Transverse colon (tissue), 4 donors: ENCODE data around the gene RAD51D. TPM values are rescaled to one million over a fixed set of nuclear protein-coding genes. Genes with fewer than 3 reads are reported as not detected.
A peak's percentile ranks its signal among the peaks of the same experiment; 100 is the strongest.

ENCODE experiments used
- DNase-seq: peaks from one replicate; pipeline ENCODE4 v3.0.0-alpha.2; 2019
- H3K27ac ChIP-seq, 4 donors: fragments of 200-600 bp; sonication (generic); 2 replicates each; pipeline ENCODE4 v1.5.1; 2016 to 2018; ENCODE audit warnings: inconsistent platforms in 4 of 4
- H3K27me3 ChIP-seq: fragments of 200-600 bp; sonication (generic); 2 replicates; pipeline ENCODE4 v1.5.1; 2017; ENCODE audit warnings: inconsistent platforms
- H3K36me3 ChIP-seq, 4 donors: fragments of 200-600 bp; sonication (generic); 2 replicates each; pipeline ENCODE4 v1.5.1; 2017 to 2019; ENCODE audit warnings: inconsistent platforms in 4 of 4
- H3K4me1 ChIP-seq, 4 donors: fragments of 200-600 bp; sonication (generic); 2 replicates each; pipeline ENCODE4 v1.5.1; 2017 to 2020; ENCODE audit warnings: inconsistent platforms in 4 of 4
- H3K4me3 ChIP-seq, 4 donors: fragments of 200-600 bp; sonication (generic); 1 replicate in 1 of 4; 2 replicates in 3 of 4; pipeline versions ENCODE4 v1.5.1 to v1.6.1; 2017 to 2019; ENCODE audit warnings: inconsistent platforms in 4 of 4
- H3K9me3 ChIP-seq, 2 donors: fragments of 200-600 bp; sonication (generic); 2 replicates each; pipeline ENCODE4 v1.5.1; 2017 to 2019; ENCODE audit warnings: inconsistent platforms in 2 of 2
- CTCF ChIP-seq, 5 experiments: fragments of 200-600 bp in 3 of 5; fragments of 450-650 bp in 2 of 5; sonication (generic) in 3 of 5; IDR thresholded peaks; 1 replicate in 2 of 5; 2 replicates in 3 of 5; pipeline ENCODE4 v1.5.1; 2016 to 2017; ENCODE audit warnings: antibody characterized with exemption in 5 of 5, inconsistent platforms in 3 of 5, mild to moderate bottlenecking in 2 of 5, moderate library complexity in 1 of 5
- EP300 ChIP-seq: sonication (generic); formaldehyde crosslinking; IDR thresholded peaks from one replicate; pipeline ENCODE4 v1.6.1; 2017; ENCODE audit warnings: antibody characterized with exemption, low read depth
- POLR2A ChIP-seq: fragments of 450-650 bp; IDR thresholded peaks from one replicate; pipeline ENCODE4 v1.6.1; 2016; ENCODE audit warnings: antibody characterized with exemption, mild to moderate bottlenecking, moderate library complexity
- POLR2AphosphoS5 ChIP-seq, 3 donors: sonication (generic); formaldehyde crosslinking; IDR thresholded peaks; one replicate each; pipeline ENCODE4 v1.6.1; 2016; ENCODE audit warnings: antibody characterized with exemption in 3 of 3
- WGBS, 2 donors: methylation state at CpG; one replicate each; pipeline ENCODE4 v1.1.5; 2018; ENCODE audit warnings: low coverage in 1 of 2; 5-methylcytosine and 5-hydroxymethylcytosine counted together
- in situ Hi-C, 4 donors: fragments of 200-750 bp; cut with MboI; loops; one replicate each; pipeline versions ENCODE4 v1.15.0 to v1.15.1; 2017; ENCODE audit warnings: low sequenced_read_pairs in 3 of 4, low pct_ligation_motif_present in 1 of 4, low pct_unique_long_range_greater_than_20kb in 1 of 4
- intact Hi-C: fragments of 100-400 bp; cut with DNase I; formaldehyde crosslinking; loops from one replicate; pipeline ENCODE4 v1.15.1; 2023; ENCODE audit warnings: low total_unique reads
- total RNA-seq, 4 donors: library from RNA; depleted of rRNA; stranded (reverse); fragments of >200 nt; gene quantifications; one replicate each; pipeline ENCODE4 v1.1.0, GENCODE V29; 2016

Gene RAD51D
- total RNA-seq, 4 donors from 2014 or later: 5.6 to 60.3 (median 7.8) TPM

GRCh38 chr17:35076874-35077273 is 42.8 kb downstream of the RAD51D start:
- no peak overlapping the region for H3K4me3 ChIP-seq
- intact Hi-C loops: loop anchor here (1.0 kb wide), 1 partner anchor 30 kb away; no protein-coding TSS in a partner anchor
- peak overlapping the region in 3 of 4 donors; percentile 20 to 49 (median 34) for H3K27ac ChIP-seq
- in situ Hi-C loops: loop anchor here in 1 of 4 donors (25.0 kb wide), 1 partner anchor 90 kb away; the partner anchor contains the start of gene LIG3
- H3K4me1 ChIP-seq: peaks cover 15 to 77% (median 37%) of the 10 kb centered on the region in 4 donors
- H3K27me3 ChIP-seq: no peaks in the 10 kb centered on the region
- DNase-seq: no peak
- TF ChIP-seq CTCF (IDR thresholded peaks at IDR 0.05): no peak
- TF ChIP-seq POLR2A: no peak
- WGBS, 2 donors: 75 to 89% methylated on average over 1 of the region's 1 CpG
- H3K9me3 ChIP-seq: no peaks in the 10 kb centered on the region
- no peaks in the 10 kb centered on the region for H3K36me3 ChIP-seq

- Histone ChIP-seq H3K4me1 (peaks cover 11 to 60% (median 29%) of the 10 kb centered on the region in 4 donors), H3K36me3 (no peaks in the 10 kb centered on the region), H3K27me3 (no peaks in the 10 kb centered on the region), H3K27ac (peak overlapping the region; percentile 28 to 74 (median 48)), H3K4me3 (no peak overlapping the region), H3K9me3 (no peaks in the 10 kb centered on the region)
- in situ Hi-C loops: loop anchor here in 1 of 4 donors (25.0 kb wide), 1 partner anchor 88 kb away; the partner anchor contains the start of gene LIG3
- intact Hi-C loops: no loop called here
- TF ChIP-seq POLR2AphosphoS5 (IDR thresholded peaks at IDR 0.05) (no peak), EP300 (no peak), CTCF (IDR thresholded peaks at IDR 0.05) (no peak), POLR2A (no peak)
- no peak for DNase-seq
- 14 to 50% methylated on average over 1 to 2 of the region's 2 CpGs for WGBS, 2 donors
These were observed 44.7 kb downstream of the RAD51D start for GRCh38 chr17:35074711-35075707.

DNA sequence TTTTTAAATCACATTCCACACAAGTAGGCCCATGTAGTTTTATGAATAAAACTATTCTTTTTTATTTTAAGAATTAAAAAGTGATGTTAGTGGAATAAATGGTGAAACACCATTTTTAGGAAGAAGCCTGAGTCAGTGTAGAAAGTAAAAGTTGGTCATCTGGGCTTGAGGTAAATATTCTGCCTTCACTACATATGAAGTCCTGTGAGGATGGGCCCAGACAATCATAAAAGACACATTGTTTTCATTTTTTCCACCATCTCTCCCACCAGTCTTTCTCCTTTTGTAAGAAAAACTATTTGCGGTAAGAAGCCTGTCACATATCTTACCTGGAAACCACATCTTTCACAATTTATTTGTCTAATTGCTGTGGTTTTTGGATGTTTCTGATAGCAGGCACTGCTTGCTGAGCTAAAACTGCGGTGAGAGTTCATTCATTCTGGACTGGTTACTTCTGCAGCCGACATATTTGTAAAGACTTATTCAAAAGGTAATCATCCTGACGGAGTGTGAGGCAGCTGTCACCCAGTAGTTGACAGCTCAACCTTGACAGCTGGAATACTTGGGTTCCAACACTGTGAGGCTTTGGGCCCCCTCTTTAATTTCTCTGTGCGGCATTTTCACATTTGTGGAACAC is 45.6 kb downstream of the RAD51D start:
- DNase-seq: no peak
- H3K9me3 ChIP-seq: no peaks in the 10 kb centered on the region
- peak overlapping the region in 2 of 4 donors; percentile 51 to 74 for H3K27ac ChIP-seq
- no peak for TF ChIP-seq EP300
- TF ChIP-seq CTCF (IDR thresholded peaks at IDR 0.05): no peak
- no peak for TF ChIP-seq POLR2A
- no peak for TF ChIP-seq POLR2AphosphoS5 (IDR thresholded peaks at IDR 0.05)
- no peaks in the 10 kb centered on the region for H3K27me3 ChIP-seq
- intact Hi-C loops (no loop called here), in situ Hi-C loops (no loop called here)
- H3K4me1 ChIP-seq: peaks cover 7 to 63% (median 29%) of the 10 kb centered on the region in 4 donors
- WGBS, 2 donors: 70 to 75% methylated on average over 3 to 5 of the region's 5 CpGs
- H3K36me3 ChIP-seq: no peaks in the 10 kb centered on the region
- no peak overlapping the region for H3K4me3 ChIP-seq

- TF ChIP-seq POLR2AphosphoS5 (IDR thresholded peaks at IDR 0.05) (no peak), CTCF (IDR thresholded peaks at IDR 0.05) (no peak), EP300 (no peak), POLR2A (no peak)
- Histone ChIP-seq H3K27ac (no peak overlapping the region), H3K27me3 (no peaks in the 10 kb centered on the region), H3K36me3 (no peaks in the 10 kb centered on the region), H3K4me3 (no peak overlapping the region), H3K9me3 (no peaks in the 10 kb centered on the region), H3K4me1 (peaks cover 4 to 63% (median 26%) of the 10 kb centered on the region in 4 donors)
- intact Hi-C loops: no loop called here
- in situ Hi-C loops: no loop called here
- no peak for DNase-seq
- 79% methylated on average over 2 to 3 of the region's 3 CpGs for WGBS, 2 donors
These were observed 46.4 kb downstream of the RAD51D start for GRCh38 chr17:35073183-35073790.
